ES-I3 (cell line): ENCODE results near the gene TRIM71.
"Not testable (repeated sequence)": the region's sequence is repeated elsewhere in the genome, so short reads cannot be mapped to it uniquely, and the experiment has no call there.

Experiments used
- H3K36me3 ChIP-seq: 2 replicates; pipeline ENCODE4 v1.6.1; 2013; ENCODE audit warnings: mild to moderate bottlenecking, low read length, control low read depth, moderate library complexity; ENCODE audit not compliant: insufficient read depth
- H3K4me1 ChIP-seq: 2 replicates; pipeline ENCODE4 v1.6.1; 2013; ENCODE audit warnings: mild to moderate bottlenecking, control low read depth, low read length; ENCODE audit not compliant: insufficient read depth
- H3K9ac ChIP-seq: 2 replicates; pipeline ENCODE4 v1.6.1; 2013; ENCODE audit warnings: low read depth, mild to moderate bottlenecking, low read length, moderate library complexity
- H3K9me3 ChIP-seq: 2 replicates; pipeline ENCODE4 v1.6.1; 2013; ENCODE audit warnings: mild to moderate bottlenecking, low read length, moderate library complexity; ENCODE audit not compliant: control insufficient read depth, insufficient read depth

The TRIM71 gene

DNA sequence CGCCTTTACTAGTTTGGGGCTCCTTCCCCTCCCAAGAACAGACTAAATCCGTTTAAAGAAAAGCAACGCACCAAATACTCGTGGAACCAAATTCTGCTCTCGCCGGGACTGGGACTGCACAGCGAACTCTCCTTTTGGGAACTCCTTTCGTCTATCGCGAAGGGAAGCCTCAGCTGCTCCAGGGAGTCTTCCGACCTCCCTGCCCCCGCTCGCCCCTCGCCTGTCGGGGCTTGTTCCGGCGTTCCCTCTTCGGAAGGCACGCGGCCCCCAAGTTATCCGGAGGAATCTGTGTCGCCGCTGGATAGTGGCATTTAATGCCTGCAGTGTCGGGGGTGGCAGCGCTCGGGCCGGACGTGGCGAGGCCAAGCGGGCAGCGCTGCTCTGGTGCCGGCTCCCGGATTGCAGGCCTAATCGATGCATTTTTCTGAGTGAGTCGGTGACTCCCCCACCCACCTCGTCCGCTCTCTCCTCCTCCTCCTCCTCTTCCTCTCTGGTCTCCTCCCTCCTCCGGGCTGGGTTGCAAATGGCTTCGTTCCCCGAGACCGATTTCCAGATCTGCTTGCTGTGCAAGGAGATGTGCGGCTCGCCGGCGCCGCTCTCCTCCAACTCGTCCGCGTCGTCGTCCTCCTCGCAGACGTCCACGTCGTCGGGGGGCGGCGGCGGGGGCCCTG lies at the start of gene TRIM71:
TRIM71 (plus strand) TSS at position 440 of the 671 bp plus-strand sequence; CDS start at position 524, 84 bp downstream.
- H3K9ac ChIP-seq = peak within 1 kb of the TSS; percentile 99
- no peaks in the 10 kb centered on the region for H3K9me3 ChIP-seq
- peaks cover 24% of the 10 kb centered on the region for H3K36me3 ChIP-seq
- peaks cover 26% of the 10 kb centered on the region for H3K4me1 ChIP-seq

DNA sequence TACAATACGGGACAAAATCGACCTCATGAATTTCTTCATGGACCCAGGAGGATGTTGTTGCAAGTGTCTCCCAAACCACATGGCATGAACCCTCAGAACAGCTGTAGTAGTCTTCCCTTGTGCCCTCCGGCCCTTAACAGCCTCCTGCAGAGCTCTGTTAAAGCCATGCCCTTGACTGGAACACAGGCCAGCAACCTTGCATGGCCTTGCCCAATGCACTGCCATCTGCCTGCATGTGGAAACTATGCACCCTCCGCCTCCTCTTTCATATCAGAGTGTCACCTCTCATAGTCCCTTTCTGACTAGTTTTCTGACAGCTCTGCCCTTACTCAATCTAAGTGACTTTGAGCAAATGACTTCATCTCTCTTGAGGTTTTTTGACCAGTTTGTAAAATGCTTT lies 39.4 kb upstream of the TRIM71 start:
- no peak overlapping the region for H3K9ac ChIP-seq
- H3K36me3 ChIP-seq = peaks cover 3% of the 10 kb centered on the region; the same call in 1 of the 2 replicates
- peaks cover 15% of the 10 kb centered on the region for H3K4me1 ChIP-seq
- no peaks in the 10 kb centered on the region for H3K9me3 ChIP-seq

DNA sequence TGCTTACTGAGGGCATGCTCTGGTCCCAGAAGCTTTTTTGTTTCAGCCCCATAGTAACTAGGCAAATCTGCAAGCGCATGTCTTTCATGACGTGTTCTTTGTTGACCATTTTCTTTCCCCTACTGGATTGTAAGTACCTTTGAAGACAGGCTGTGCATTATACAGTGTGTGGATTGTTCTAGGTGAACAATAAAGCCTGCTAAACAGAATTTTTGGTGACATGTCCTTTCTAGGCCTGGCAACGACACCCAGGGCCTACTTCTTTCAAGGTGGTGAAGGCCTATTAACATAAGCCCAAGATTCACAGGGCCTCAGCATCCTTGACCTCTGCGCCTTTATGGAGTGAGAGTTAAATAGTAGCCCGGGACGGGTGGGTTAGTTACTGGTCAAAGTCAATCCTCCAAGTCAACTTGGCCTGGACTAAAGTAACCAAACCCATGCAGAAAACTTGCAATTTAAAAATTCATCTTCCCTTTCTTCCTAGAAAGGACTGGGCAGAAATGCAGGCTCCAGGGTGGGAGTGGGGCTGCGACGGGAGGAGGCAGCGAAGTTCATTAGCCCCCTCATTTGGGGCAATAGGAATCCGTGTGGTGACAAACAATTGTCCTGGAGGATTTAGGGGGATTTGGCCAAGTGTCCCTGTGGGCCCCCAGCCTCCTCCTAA lies 37.6 kb upstream of the TRIM71 start:
- Histone ChIP-seq H3K36me3 (no peaks in the 10 kb centered on the region), H3K9ac (peak overlapping the region; percentile 9), H3K4me1 (peaks cover 15% of the 10 kb centered on the region)

DNA sequence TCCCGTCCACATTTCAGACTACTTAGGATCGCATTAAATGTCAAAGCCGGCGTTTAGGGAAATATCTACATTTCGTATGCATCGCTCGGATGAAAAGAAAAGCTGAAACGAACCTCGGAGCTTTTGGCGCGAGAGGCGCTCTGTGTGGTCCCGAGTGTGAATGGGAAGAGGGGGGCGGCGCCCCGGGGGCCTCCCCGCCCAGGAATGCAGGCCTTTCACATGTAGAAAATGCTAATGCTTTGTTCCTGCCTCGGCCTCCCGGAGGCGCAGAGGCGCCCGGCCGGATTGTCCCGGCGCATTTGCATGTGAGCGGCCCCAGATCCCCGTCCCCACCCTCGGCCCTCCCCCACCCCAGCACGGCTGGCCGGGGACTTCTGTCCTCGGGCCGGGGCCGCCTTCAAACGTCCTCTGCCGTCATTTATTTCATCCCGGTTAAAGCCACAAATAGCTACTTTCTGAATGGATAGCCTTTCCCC lies 37.0 kb upstream of the TRIM71 start:
- Histone ChIP-seq H3K36me3 (no peaks in the 10 kb centered on the region), H3K9me3 (no peaks in the 10 kb centered on the region), H3K9ac (peak overlapping the region; percentile 98), H3K4me1 (peaks cover 15% of the 10 kb centered on the region)

More for the DNA sequence above, 37.6 kb upstream of the TRIM71 start:
- H3K9me3 ChIP-seq = no peaks in the 10 kb centered on the region

DNA sequence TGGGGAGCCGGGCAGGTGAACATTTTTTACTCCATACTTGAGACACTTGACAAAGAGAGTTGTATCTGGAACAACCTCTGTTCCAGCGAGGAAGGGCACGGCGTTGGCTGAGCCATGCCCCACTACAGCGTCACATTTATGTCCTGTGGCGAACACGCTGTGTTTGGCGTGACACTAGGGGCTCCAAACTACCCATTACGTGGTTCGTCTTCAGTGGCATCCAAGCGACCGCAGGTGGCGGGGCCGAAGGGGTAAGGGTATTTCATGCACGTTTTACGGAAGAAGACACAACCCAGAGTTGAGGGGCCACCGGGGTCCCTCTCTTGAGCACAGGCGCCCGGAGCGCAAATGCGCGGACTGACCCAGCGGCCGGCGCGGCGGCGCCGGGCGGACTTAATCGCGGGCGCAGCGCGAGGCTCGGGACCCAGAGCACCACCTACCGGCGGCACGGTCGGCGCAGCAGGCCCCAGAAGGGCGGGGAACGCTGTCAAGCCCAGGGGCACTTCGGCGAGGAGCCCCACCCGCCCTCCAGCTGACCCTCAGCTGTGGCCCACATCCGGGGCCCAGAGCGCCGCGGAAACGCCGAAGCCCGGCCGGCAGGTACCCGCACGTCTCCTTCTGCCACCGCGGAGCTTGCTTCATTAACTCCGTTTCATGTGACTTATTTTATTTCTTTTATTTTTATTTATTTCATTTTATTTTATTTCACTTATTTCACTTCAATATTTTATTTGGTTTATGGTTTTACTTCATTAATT lies 36.4 kb upstream of the TRIM71 start:
- peak overlapping the region; percentile 98 for H3K9ac ChIP-seq
- peaks cover 15% of the 10 kb centered on the region for H3K4me1 ChIP-seq
- H3K9me3 ChIP-seq = no peaks in the 10 kb centered on the region
- H3K36me3 ChIP-seq = no peaks in the 10 kb centered on the region

DNA sequence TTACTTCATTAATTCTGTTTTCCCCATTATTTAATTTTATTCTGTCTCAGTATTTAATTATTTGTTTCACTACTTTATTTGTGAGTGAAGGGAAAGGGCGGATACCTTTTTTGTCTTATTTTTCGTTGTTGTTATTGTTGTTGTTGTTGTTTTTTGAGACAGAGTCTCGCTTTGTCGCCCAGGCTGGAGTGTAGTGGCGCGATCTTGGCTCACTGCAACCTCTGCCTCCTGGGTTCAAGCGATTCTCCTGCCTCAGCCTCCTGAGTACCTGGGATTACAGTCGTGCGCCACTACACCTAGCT lies 35.9 kb upstream of the TRIM71 start:
- H3K36me3 ChIP-seq, H3K9me3 ChIP-seq: not testable (repeated sequence)
- Histone ChIP-seq H3K4me1 (peaks cover 15% of the 10 kb centered on the region), H3K9ac (peak overlapping the region; percentile 98; the same call in 1 of the 2 replicates)

DNA sequence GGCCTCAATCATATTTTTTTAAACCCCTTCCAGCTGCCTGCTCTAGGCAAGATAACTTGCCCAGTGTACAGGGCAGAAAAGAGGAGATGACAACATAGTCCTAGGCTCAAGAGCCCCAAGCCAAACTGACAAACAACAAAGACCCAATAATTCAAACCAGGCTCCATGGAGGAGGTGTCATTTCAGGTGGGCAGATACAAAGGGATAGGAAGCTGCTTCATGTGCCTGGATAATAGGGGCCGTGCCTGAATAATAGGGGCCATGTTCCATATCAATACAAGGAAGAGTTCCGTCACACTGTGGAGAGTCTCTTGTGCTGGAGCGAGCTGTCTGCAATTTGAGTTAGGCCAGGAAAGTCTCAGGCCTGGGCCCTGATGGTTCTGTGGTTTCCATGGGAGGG lies 35.4 kb upstream of the TRIM71 start:
- Histone ChIP-seq H3K36me3 (no peaks in the 10 kb centered on the region), H3K9me3 (no peaks in the 10 kb centered on the region), H3K9ac (peak overlapping the region; percentile 98; the same call in 1 of the 2 replicates), H3K4me1 (peaks cover 15% of the 10 kb centered on the region)

DNA sequence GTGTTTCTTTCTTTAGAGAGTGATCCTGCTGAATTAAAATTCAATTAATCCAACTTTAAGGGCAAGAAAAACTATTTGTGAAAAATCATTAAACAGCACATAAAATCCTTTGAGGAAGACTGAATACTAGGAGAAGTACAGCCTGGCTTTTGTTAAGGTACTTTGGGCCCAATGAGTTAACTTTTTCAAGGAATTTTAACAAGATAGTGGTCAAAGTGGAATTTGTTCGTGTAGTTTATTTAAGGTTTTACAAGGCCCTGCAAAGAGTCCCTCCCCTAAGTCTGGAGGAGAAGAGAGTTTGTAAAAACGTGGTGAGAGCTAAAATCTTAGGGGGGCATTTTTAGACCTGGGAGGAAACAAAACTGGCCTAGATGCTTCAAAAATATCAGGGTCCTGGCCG lies 26.0 kb upstream of the TRIM71 start:
- no peaks in the 10 kb centered on the region for H3K9me3 ChIP-seq

DNA sequence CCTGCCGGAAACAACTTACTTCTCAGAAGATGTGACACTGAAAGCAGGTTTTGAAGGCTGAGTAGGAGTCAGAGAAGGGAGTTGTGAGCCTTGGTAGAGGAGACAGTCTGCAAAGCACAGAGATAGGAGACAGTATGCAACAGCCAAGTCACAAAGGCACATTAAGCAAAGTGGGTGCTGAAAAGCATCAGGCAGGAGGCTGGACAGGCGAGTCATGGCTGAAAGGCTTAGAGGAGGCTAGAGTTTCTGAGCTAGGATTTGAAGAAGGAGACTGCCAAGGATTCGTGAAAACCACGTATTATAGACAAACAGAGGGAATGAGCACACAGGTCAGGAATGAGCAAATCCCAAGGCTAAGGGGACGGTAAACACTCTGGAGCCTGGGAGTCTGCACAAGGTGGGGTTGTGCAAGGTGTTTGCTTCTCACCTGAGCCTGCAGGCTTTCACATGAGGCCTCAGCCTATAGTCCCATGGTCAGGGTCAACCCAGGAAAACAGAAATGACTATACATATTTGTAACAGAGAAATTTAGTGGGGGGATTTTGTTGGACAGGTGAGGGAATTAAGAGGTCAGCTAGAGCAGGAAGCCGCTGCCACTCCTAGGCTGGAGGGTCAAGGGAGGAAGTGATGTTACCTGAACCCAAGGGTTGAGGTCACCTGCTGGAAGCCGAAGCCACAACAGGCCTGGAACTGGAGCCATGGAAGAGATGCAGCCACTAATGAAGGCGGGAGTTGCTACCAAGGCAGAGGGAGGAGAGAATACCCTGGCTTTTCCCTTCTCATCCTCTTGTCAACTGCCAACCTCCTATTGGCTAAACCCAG lies 23.1 kb upstream of the TRIM71 start:
- Histone ChIP-seq H3K4me1 (peaks cover 11% of the 10 kb centered on the region), H3K9ac (peak overlapping the region; percentile 10; the same call in 1 of the 2 replicates), H3K36me3 (no peaks in the 10 kb centered on the region; the same call in 1 of the 2 replicates), H3K9me3 (no peaks in the 10 kb centered on the region)

More for the DNA sequence above, 26.0 kb upstream of the TRIM71 start:
- H3K9ac ChIP-seq = no peak overlapping the region; the same call in 1 of the 2 replicates
- no peaks in the 10 kb centered on the region; the same call in 1 of the 2 replicates for H3K36me3 ChIP-seq
- H3K4me1 ChIP-seq = peaks cover 11% of the 10 kb centered on the region; the same call in 1 of the 2 replicates

DNA sequence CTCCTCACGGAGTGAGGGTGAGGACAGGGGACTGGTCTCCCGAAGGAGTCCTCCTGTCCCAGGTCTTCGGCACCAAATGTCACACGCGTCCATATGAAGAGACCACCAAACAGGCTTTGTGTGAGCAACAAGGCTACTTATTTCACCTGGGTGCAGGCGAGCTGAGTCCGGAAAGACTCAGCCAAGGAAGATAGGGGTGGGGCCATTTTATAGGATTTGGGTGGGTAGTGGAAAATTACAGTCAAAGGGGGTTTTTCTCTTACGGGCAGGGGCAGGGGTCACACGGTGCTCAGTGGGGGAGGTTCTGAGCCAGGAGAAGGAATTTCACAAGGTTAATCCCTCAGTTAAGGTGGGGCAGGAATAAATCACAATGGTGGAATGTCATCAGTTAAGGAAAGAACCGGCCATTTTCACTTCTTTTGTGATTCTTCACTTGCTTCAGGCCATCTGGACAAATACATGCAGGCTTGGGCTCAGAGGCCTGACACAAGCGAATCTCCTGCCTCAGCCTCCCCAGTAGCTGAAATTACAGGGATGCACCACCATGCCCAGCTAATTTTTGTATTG lies 21.3 kb upstream of the TRIM71 start:
- H3K36me3 ChIP-seq = not testable (repeated sequence)
- H3K4me1 ChIP-seq = peaks cover 21% of the 10 kb centered on the region

DNA sequence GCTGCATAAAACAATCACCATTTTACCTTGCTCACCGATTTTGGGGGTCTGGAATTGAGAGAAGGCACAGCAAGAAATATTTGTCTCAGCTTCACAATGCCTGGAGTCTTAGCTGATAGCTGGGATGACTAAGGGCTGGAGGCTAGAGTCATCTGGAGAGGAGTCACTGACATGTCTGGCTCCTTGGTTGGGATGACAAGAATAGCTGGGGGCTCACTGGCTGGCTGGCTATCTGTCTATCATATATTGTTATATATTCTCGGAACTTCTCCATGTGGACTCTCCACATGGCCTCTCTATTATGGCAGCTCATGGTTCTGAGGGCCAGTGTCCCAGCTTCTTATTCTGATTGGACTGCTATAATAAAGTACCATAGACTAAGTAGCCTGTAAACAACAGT lies 20.0 kb upstream of the TRIM71 start:
- H3K9ac ChIP-seq = no peak overlapping the region
- H3K4me1 ChIP-seq = peaks cover 21% of the 10 kb centered on the region
- no peaks in the 10 kb centered on the region; the same call in 1 of the 2 replicates for H3K36me3 ChIP-seq
- no peaks in the 10 kb centered on the region for H3K9me3 ChIP-seq

More for the DNA sequence above, 21.3 kb upstream of the TRIM71 start:
- H3K9ac ChIP-seq = peak overlapping the region; percentile 25; the same call in 1 of the 2 replicates
- H3K9me3 ChIP-seq = not testable (repeated sequence)

DNA sequence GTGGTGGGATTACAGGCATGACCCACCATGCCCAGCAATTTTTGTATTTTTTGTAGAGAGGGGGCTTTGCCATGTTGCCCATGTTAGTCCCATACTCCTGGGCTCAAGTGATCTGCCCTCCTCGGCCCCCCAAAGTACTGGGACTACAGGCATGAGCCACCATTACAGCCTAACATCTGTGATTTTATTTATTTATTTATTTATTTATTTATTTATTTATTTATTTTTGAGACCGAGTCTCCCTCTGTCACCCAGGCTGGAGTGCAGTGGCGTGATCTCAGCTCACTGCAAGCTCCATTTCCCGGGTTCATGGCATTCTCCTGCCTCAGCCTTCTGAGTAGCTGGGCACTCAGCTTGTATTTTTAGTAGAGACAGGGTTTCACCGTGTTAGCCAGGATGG lies 16.4 kb upstream of the TRIM71 start:
- H3K9me3 ChIP-seq, H3K9ac ChIP-seq, H3K36me3 ChIP-seq: not testable (repeated sequence)
- peaks cover 11% of the 10 kb centered on the region for H3K4me1 ChIP-seq

DNA sequence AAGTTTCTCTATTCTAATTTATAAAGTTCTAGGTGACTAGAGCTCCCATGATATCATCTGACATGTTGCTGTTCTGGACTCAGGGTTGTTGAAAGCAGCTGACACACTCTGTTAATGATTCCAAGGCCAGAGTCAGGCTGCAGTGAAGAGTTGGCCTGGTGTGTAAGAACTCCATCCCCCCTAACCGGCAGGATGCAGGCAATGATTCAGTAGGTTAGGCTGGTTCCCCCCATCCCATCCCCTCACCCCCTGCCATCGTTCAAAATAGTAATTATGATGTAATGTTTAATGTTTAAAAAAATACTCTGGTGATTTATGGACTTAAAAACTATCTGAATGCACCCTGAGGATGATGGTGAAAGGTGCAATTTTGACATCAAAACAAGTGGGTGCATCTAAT lies 4.6 kb upstream of the TRIM71 start:
- Histone ChIP-seq H3K9me3 (no peaks in the 10 kb centered on the region), H3K9ac (peak overlapping the region; percentile 15; the same call in 1 of the 2 replicates), H3K4me1 (peaks cover 27% of the 10 kb centered on the region), H3K36me3 (no peaks in the 10 kb centered on the region; the same call in 1 of the 2 replicates)
